ENCODE results near the gene KCNQ1.

- TF ChIP-seq CTCF (IDR thresholded peaks at IDR 0.05; ENCODE audit: borderline replicate concordance, extremely low read depth, low read length, poor library complexity, severe bottlenecking): no peak
- no peak for TF ChIP-seq EZH2 (IDR thresholded peaks at IDR 0.05; ENCODE audit: borderline replicate concordance, low read depth, low read length, severe bottlenecking)
Measured at GRCh38 chr11:2421996-2422395, 22.8 kb upstream of the KCNQ1 start.
